Measurements from ENCODE around the gene DBP.

DNA sequence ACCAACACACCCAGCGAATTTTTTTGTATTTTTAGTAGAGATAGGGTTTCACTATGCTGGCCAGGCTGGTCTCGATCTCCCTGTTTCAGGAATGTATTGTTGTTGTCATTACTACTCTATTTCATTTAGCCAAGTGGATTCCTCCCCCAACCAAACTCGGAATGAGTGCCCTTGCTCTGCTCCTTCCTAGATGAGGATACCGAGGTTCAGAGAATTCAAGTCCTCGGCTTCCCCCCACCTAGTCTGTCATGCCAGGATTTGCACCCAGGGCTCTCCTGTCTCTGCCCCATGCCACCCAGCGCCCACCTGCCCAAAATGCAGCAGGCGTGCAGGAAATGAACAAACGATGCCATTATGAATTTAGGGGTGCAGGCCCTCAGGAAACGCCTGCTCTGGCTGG is 34.2 kb downstream of the DBP start:
- TF ChIP-seq, protein P1, sequence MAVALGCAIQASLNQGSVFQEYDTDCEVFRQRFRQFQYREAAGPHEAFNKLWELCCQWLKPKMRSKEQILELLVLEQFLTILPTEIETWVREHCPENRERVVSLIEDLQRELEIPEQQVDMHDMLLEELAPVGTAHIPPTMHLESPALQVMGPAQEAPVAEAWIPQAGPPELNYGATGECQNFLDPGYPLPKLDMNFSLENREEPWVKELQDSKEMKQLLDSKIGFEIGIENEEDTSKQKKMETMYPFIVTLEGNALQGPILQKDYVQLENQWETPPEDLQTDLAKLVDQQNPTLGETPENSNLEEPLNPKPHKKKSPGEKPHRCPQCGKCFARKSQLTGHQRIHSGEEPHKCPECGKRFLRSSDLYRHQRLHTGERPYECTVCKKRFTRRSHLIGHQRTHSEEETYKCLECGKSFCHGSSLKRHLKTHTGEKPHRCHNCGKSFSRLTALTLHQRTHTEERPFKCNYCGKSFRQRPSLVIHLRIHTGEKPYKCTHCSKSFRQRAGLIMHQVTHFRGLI (tag by site-specific recombination; IDR thresholded peaks at IDR 0.05): no peak
- no peak for TF ChIP-seq ZSCAN30 (tag by site-specific recombination; IDR thresholded peaks at IDR 0.05)
- TF ChIP-seq ZNF416 (tag by site-specific recombination; IDR thresholded peaks at IDR 0.05): no peak
- TF ChIP-seq ZNF776 (tag by site-specific recombination; IDR thresholded peaks at IDR 0.05; ENCODE audit: borderline replicate concordance): no peak
- TF ChIP-seq, protein P2, sequence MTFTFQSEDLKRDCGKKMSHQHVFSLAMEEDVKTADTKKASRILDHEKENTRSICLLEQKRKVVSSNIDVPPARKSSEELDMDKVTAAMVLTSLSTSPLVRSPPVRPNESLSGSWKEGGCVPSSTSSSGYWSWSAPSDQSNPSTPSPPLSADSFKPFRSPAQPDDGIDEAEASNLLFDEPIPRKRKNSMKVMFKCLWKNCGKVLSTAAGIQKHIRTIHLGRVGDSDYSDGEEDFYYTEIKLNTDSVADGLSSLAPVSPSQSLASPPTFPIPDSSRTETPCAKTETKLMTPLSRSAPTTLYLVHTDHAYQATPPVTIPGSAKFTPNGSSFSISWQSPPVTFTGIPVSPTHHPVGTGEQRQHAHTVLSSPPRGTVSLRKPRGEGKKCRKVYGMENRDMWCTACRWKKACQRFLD (tag by site-specific recombination; IDR thresholded peaks at IDR 0.05): no peak
- TF ChIP-seq, protein P3, sequence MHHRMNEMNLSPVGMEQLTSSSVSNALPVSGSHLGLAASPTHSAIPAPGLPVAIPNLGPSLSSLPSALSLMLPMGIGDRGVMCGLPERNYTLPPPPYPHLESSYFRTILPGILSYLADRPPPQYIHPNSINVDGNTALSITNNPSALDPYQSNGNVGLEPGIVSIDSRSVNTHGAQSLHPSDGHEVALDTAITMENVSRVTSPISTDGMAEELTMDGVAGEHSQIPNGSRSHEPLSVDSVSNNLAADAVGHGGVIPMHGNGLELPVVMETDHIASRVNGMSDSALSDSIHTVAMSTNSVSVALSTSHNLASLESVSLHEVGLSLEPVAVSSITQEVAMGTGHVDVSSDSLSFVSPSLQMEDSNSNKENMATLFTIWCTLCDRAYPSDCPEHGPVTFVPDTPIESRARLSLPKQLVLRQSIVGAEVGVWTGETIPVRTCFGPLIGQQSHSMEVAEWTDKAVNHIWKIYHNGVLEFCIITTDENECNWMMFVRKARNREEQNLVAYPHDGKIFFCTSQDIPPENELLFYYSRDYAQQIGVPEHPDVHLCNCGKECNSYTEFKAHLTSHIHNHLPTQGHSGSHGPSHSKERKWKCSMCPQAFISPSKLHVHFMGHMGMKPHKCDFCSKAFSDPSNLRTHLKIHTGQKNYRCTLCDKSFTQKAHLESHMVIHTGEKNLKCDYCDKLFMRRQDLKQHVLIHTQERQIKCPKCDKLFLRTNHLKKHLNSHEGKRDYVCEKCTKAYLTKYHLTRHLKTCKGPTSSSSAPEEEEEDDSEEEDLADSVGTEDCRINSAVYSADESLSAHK (tag by site-specific recombination; IDR thresholded peaks at IDR 0.05): no peak
- TF ChIP-seq, protein P4, sequence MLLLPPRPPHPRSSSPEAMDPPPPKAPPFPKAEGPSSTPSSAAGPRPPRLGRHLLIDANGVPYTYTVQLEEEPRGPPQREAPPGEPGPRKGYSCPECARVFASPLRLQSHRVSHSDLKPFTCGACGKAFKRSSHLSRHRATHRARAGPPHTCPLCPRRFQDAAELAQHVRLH (tag by site-specific recombination; IDR thresholded peaks at IDR 0.05): no peak
- TF ChIP-seq, protein P5, sequence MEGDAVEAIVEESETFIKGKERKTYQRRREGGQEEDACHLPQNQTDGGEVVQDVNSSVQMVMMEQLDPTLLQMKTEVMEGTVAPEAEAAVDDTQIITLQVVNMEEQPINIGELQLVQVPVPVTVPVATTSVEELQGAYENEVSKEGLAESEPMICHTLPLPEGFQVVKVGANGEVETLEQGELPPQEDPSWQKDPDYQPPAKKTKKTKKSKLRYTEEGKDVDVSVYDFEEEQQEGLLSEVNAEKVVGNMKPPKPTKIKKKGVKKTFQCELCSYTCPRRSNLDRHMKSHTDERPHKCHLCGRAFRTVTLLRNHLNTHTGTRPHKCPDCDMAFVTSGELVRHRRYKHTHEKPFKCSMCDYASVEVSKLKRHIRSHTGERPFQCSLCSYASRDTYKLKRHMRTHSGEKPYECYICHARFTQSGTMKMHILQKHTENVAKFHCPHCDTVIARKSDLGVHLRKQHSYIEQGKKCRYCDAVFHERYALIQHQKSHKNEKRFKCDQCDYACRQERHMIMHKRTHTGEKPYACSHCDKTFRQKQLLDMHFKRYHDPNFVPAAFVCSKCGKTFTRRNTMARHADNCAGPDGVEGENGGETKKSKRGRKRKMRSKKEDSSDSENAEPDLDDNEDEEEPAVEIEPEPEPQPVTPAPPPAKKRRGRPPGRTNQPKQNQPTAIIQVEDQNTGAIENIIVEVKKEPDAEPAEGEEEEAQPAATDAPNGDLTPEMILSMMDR (tag by site-specific recombination; IDR thresholded peaks at IDR 0.05): no peak
- TF ChIP-seq, protein P6, sequence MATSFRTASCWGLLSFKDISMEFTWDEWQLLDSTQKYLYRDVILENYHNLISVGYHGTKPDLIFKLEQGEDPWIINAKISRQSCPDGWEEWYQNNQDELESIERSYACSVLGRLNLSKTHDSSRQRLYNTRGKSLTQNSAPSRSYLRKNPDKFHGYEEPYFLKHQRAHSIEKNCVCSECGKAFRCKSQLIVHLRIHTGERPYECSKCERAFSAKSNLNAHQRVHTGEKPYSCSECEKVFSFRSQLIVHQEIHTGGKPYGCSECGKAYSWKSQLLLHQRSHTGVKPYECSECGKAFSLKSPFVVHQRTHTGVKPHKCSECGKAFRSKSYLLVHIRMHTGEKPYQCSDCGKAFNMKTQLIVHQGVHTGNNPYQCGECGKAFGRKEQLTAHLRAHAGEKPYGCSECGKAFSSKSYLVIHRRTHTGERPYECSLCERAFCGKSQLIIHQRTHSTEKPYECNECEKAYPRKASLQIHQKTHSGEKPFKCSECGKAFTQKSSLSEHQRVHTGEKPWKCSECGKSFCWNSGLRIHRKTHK (tag by site-specific recombination; IDR thresholded peaks at IDR 0.05): no peak
- no peak for TF ChIP-seq ZNF214 (tag by site-specific recombination; IDR thresholded peaks at IDR 0.05; ENCODE audit: borderline replicate concordance)
- no peak for TF ChIP-seq ZNF174 (tag by site-specific recombination; IDR thresholded peaks at IDR 0.05)
- TF ChIP-seq KLF1 (tag by site-specific recombination; IDR thresholded peaks at IDR 0.05): no peak
- TF ChIP-seq ZNF433 (tag by site-specific recombination; IDR thresholded peaks at IDR 0.05; ENCODE audit: low read depth): no peak
